Measurements from ENCODE around the gene FBXO36.
"Not testable (repeated sequence)": the region's sequence is repeated elsewhere in the genome, so short reads cannot be mapped to it uniquely, and the experiment has no call there.

FBXO36 gene

GRCh38 chr2:229922449-229923386 lies at the start of gene FBXO36:
Gene FBXO36 (plus strand): TSS chr2:229922503. CDS start chr2:229922514, 11 bp downstream.
- peak; percentile 90 for DNase-seq

GRCh38 chr2:229873123-229873581 lies 49.2 kb upstream of the FBXO36 start:
- no peak for DNase-seq

- no peak for DNase-seq
Measured at GRCh38 chr2:229874647-229875046, 47.7 kb upstream of the FBXO36 start.

GRCh38 chr2:229875549-229875948 lies 46.8 kb upstream of the FBXO36 start:
- DNase-seq, result no peak

GRCh38 chr2:229879191-229879950 lies 42.9 kb upstream of the FBXO36 start:
- no peak for DNase-seq

- DNase-seq, result no peak
Measured at GRCh38 chr2:229880892-229881586, 41.3 kb upstream of the FBXO36 start.

GRCh38 chr2:229882583-229882982 lies 39.7 kb upstream of the FBXO36 start:
- DNase-seq, result no peak

GRCh38 chr2:229884775-229885699 lies 37.3 kb upstream of the FBXO36 start:
- no peak for DNase-seq

- no peak for DNase-seq
Measured at GRCh38 chr2:229887441-229887840, 34.9 kb upstream of the FBXO36 start.

- no peak for DNase-seq
Measured at GRCh38 chr2:229888031-229888430, 34.3 kb upstream of the FBXO36 start.

- no peak for DNase-seq
Measured at GRCh38 chr2:229889023-229889422, 33.3 kb upstream of the FBXO36 start.

GRCh38 chr2:229896857-229897256 lies 25.4 kb upstream of the FBXO36 start:
- DNase-seq, result no peak

- no peak for DNase-seq
Measured at GRCh38 chr2:229899604-229900003, 22.7 kb upstream of the FBXO36 start.

GRCh38 chr2:229900012-229900411 lies 22.3 kb upstream of the FBXO36 start:
- DNase-seq, result no peak

GRCh38 chr2:229900514-229900913 lies 21.8 kb upstream of the FBXO36 start:
- DNase-seq, result not testable (repeated sequence)

- no peak for DNase-seq
Measured at GRCh38 chr2:229901819-229902218, 20.5 kb upstream of the FBXO36 start.

GRCh38 chr2:229903037-229903436 lies 19.3 kb upstream of the FBXO36 start:
- no peak for DNase-seq

- DNase-seq, result no peak
Measured at GRCh38 chr2:229905601-229906000, 16.7 kb upstream of the FBXO36 start.

- DNase-seq, result no peak
Measured at GRCh38 chr2:229909090-229909489, 13.2 kb upstream of the FBXO36 start.

- no peak for DNase-seq
Measured at GRCh38 chr2:229910147-229910831, 12.0 kb upstream of the FBXO36 start.

GRCh38 chr2:229910832-229911412 lies 11.4 kb upstream of the FBXO36 start:
- no peak for DNase-seq

Measured in activated T-cell treated with anti-CD3 and anti-CD28 coated beads for 4 hours (primary cell).